ENCODE results near the gene NRXN2. TPM values are rescaled to one million over a fixed set of nuclear protein-coding genes. Genes with fewer than 3 reads are reported as not detected.
"Not testable (repeated sequence)": the region's sequence is repeated elsewhere in the genome, so short reads cannot be mapped to it uniquely, and the experiment has no call there.

Gene NRXN2
- total RNA-seq, 1 donor from 2014 or later = 0.12 TPM

- ATAC-seq = peak; percentile 64
These were observed 52.0 kb downstream of the NRXN2 start for GRCh38 chr11:64670975-64671374.

- ATAC-seq = no peak
These were observed 55.7 kb downstream of the NRXN2 start for GRCh38 chr11:64667154-64667745.

- no peak for ATAC-seq
These were observed 57.6 kb downstream of the NRXN2 start for GRCh38 chr11:64665411-64665821.

GRCh38 chr11:64664236-64664870, 58.6 kb downstream of the NRXN2 start:
- ATAC-seq = not testable (repeated sequence)

GRCh38 chr11:64663656-64664055, 59.3 kb downstream of the NRXN2 start:
- ATAC-seq = no peak

GRCh38 chr11:64661614-64662013, 61.4 kb downstream of the NRXN2 start:
- no peak for ATAC-seq

GRCh38 chr11:64661146-64661545, 61.9 kb downstream of the NRXN2 start:
- ATAC-seq = no peak

GRCh38 chr11:64660706-64661105, 62.3 kb downstream of the NRXN2 start:
- no peak for ATAC-seq

GRCh38 chr11:64660205-64660604, 62.8 kb downstream of the NRXN2 start:
- ATAC-seq = no peak

- peak; percentile 73 for ATAC-seq
These were observed 63.4 kb downstream of the NRXN2 start for GRCh38 chr11:64659417-64660144.

GRCh38 chr11:64658265-64658664, 64.7 kb downstream of the NRXN2 start:
- ATAC-seq = no peak

- ATAC-seq = no peak
These were observed 66.1 kb downstream of the NRXN2 start for GRCh38 chr11:64656862-64657261.

GRCh38 chr11:64655941-64656601, 66.9 kb downstream of the NRXN2 start:
- no peak for ATAC-seq

- ATAC-seq = no peak
These were observed 67.9 kb downstream of the NRXN2 start for GRCh38 chr11:64654958-64655541.

- no peak for ATAC-seq
These were observed 68.6 kb downstream of the NRXN2 start for GRCh38 chr11:64654439-64654838.

GRCh38 chr11:64653388-64653973, 69.5 kb downstream of the NRXN2 start:
- no peak for ATAC-seq

GRCh38 chr11:64652586-64653387, 70.2 kb downstream of the NRXN2 start:
- peak; percentile 65 for ATAC-seq

GRCh38 chr11:64650923-64651523, 72.0 kb downstream of the NRXN2 start:
- ATAC-seq = no peak

- no peak for ATAC-seq
These were observed 73.7 kb downstream of the NRXN2 start for GRCh38 chr11:64649291-64649697.

- ATAC-seq = no peak
These were observed 74.4 kb downstream of the NRXN2 start for GRCh38 chr11:64648551-64648950.
